ENCODE data around the gene DDR2. TPM values are rescaled to one million over a fixed set of nuclear protein-coding genes. Genes with fewer than 3 reads are reported as not detected.

Gene DDR2
- total and polyA plus RNA-seq, 2 donors, result 2.1 to 2.4 TPM

GRCh38 chr1:162697140-162697895 is 65.1 kb downstream of the DDR2 start:
- no peak overlapping the region for H3K27ac ChIP-seq (ENCODE audit: low read depth in 1 of 2, low read length in 1 of 2)
- H3K27me3 ChIP-seq (ENCODE audit: control insufficient read depth in 2 of 2, insufficient read depth in 1 of 2, low read length in 1 of 2), result no peaks in the 10 kb centered on the region
- no peaks in the 10 kb centered on the region for H3K36me3 ChIP-seq (ENCODE audit: control insufficient read depth in 2 of 2, insufficient read depth in 2 of 2, low read length in 1 of 2)
- no peak overlapping the region for H3K4me3 ChIP-seq (ENCODE audit: low read length in 2 of 2)
- peaks cover 0 to 2% of the 10 kb centered on the region in 2 donors for H3K4me1 ChIP-seq (ENCODE audit: control insufficient read depth in 2 of 2, insufficient read depth in 2 of 2, low read length in 2 of 2)
- no peak for DNase-seq (ENCODE audit: low read depth in 6 of 9, low spot score in 9 of 9)
- H3K9me3 ChIP-seq (ENCODE audit: control insufficient read depth in 2 of 2, insufficient read depth in 1 of 2, low read length in 1 of 2), result no peaks in the 10 kb centered on the region
- 95% methylated on average over 6 of the region's 6 CpGs for WGBS

DNA sequence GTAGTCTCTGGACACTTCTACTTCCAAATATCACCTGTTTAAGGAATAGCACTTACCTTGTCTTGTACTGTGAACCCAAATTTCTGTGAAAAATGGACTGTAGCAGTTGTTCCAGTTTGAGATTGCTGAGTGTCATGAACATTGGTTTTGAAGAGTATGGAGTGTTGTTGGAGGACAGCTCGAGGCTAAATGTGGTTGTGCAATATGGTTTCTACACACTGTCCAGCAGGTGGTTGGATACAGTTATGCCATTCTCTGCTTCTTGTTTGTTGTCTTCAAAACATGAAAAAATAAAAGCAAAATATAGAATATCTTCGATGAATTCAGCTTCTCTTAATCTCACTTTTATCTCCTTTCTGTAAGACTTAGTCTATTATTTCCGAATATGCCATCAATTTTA is 67.1 kb downstream of the DDR2 start:
- DNase-seq (ENCODE audit: low read depth in 6 of 9, low spot score in 9 of 9), result no peak
- Histone ChIP-seq H3K27ac (ENCODE audit: low read depth in 1 of 2, low read length in 1 of 2) (no peak overlapping the region), H3K4me1 (ENCODE audit: control insufficient read depth in 2 of 2, insufficient read depth in 2 of 2, low read length in 2 of 2) (peaks cover 0 to 2% of the 10 kb centered on the region in 2 donors), H3K36me3 (ENCODE audit: control insufficient read depth in 2 of 2, insufficient read depth in 2 of 2, low read length in 1 of 2) (no peaks in the 10 kb centered on the region), H3K27me3 (ENCODE audit: control insufficient read depth in 2 of 2, insufficient read depth in 1 of 2, low read length in 1 of 2) (no peaks in the 10 kb centered on the region), H3K4me3 (ENCODE audit: low read length in 2 of 2) (no peak overlapping the region), H3K9me3 (ENCODE audit: control insufficient read depth in 2 of 2, insufficient read depth in 1 of 2, low read length in 1 of 2) (no peaks in the 10 kb centered on the region)
- WGBS, result 93% methylated on average over 3 of the region's 3 CpGs

GRCh38 chr1:162700131-162700530 is 67.9 kb downstream of the DDR2 start:
- H3K27me3 ChIP-seq (ENCODE audit: control insufficient read depth in 2 of 2, insufficient read depth in 1 of 2, low read length in 1 of 2), result no peaks in the 10 kb centered on the region
- 95% methylated on average over 1 of the region's 1 CpG for WGBS
- peaks cover 0 to 2% of the 10 kb centered on the region in 2 donors for H3K4me1 ChIP-seq (ENCODE audit: control insufficient read depth in 2 of 2, insufficient read depth in 2 of 2, low read length in 2 of 2)

DNA sequence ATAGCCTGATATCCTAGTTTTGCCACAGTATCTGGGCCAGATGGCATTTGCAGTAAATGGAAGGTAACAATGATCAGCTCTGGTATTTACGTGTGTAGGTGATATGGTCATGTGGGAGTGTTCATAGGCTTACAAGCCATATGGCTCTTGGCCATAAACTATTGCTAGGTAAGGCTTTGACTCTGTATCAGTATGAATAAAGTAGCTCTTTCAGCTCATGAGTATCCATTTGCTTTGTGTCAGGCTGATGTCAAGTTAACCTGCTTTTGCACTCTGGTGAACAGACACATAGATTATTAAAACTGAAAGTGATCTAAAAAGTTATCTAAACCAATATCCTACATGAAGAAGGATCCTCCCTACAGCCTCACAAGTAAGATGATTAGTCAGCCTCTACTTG is 69.0 kb downstream of the DDR2 start:
- 93% methylated on average over 1 of the region's 1 CpG for WGBS

More at GRCh38 chr1:162700131-162700530, 67.9 kb downstream of the DDR2 start:
- no peak for DNase-seq (ENCODE audit: low read depth in 6 of 9, low spot score in 9 of 9)
- Histone ChIP-seq H3K4me3 (ENCODE audit: low read length in 2 of 2) (no peak overlapping the region), H3K9me3 (ENCODE audit: control insufficient read depth in 2 of 2, insufficient read depth in 1 of 2, low read length in 1 of 2) (no peaks in the 10 kb centered on the region), H3K27ac (ENCODE audit: low read depth in 1 of 2, low read length in 1 of 2) (no peak overlapping the region), H3K36me3 (ENCODE audit: control insufficient read depth in 2 of 2, insufficient read depth in 2 of 2, low read length in 1 of 2) (no peaks in the 10 kb centered on the region)

GRCh38 chr1:162702628-162703027 is 70.4 kb downstream of the DDR2 start:
- 97% methylated on average over 2 of the region's 2 CpGs for WGBS
- no peak for DNase-seq (ENCODE audit: low read depth in 6 of 9, low spot score in 9 of 9)

More for the DNA sequence above, 69.0 kb downstream of the DDR2 start:
- Histone ChIP-seq H3K36me3 (ENCODE audit: control insufficient read depth in 2 of 2, insufficient read depth in 2 of 2, low read length in 1 of 2) (no peaks in the 10 kb centered on the region), H3K4me1 (ENCODE audit: control insufficient read depth in 2 of 2, insufficient read depth in 2 of 2, low read length in 2 of 2) (peaks cover 0 to 2% of the 10 kb centered on the region in 2 donors), H3K4me3 (ENCODE audit: low read length in 2 of 2) (no peak overlapping the region), H3K9me3 (ENCODE audit: control insufficient read depth in 2 of 2, insufficient read depth in 1 of 2, low read length in 1 of 2) (no peaks in the 10 kb centered on the region), H3K27me3 (ENCODE audit: control insufficient read depth in 2 of 2, insufficient read depth in 1 of 2, low read length in 1 of 2) (no peaks in the 10 kb centered on the region), H3K27ac (ENCODE audit: low read depth in 1 of 2, low read length in 1 of 2) (no peak overlapping the region)
- DNase-seq (ENCODE audit: low read depth in 6 of 9, low spot score in 9 of 9), result no peak

GRCh38 chr1:162703708-162704107 is 71.4 kb downstream of the DDR2 start:
- no peaks in the 10 kb centered on the region for H3K4me1 ChIP-seq (ENCODE audit: control insufficient read depth in 2 of 2, insufficient read depth in 2 of 2, low read length in 2 of 2)
- H3K36me3 ChIP-seq (ENCODE audit: control insufficient read depth in 2 of 2, insufficient read depth in 2 of 2, low read length in 1 of 2), result no peaks in the 10 kb centered on the region
- no peaks in the 10 kb centered on the region for H3K9me3 ChIP-seq (ENCODE audit: control insufficient read depth in 2 of 2, insufficient read depth in 1 of 2, low read length in 1 of 2)
- DNase-seq (ENCODE audit: low read depth in 6 of 9, low spot score in 9 of 9), result no peak
- H3K27me3 ChIP-seq (ENCODE audit: control insufficient read depth in 2 of 2, insufficient read depth in 1 of 2, low read length in 1 of 2), result no peaks in the 10 kb centered on the region
- WGBS, result 96% methylated on average over 4 of the region's 4 CpGs
- H3K27ac ChIP-seq (ENCODE audit: low read depth in 1 of 2, low read length in 1 of 2), result no peak overlapping the region
- H3K4me3 ChIP-seq (ENCODE audit: low read length in 2 of 2), result no peak overlapping the region

More at GRCh38 chr1:162702628-162703027, 70.4 kb downstream of the DDR2 start:
- Histone ChIP-seq H3K4me1 (ENCODE audit: control insufficient read depth in 2 of 2, insufficient read depth in 2 of 2, low read length in 2 of 2) (no peaks in the 10 kb centered on the region), H3K9me3 (ENCODE audit: control insufficient read depth in 2 of 2, insufficient read depth in 1 of 2, low read length in 1 of 2) (no peaks in the 10 kb centered on the region), H3K27ac (ENCODE audit: low read depth in 1 of 2, low read length in 1 of 2) (no peak overlapping the region), H3K27me3 (ENCODE audit: control insufficient read depth in 2 of 2, insufficient read depth in 1 of 2, low read length in 1 of 2) (no peaks in the 10 kb centered on the region), H3K36me3 (ENCODE audit: control insufficient read depth in 2 of 2, insufficient read depth in 2 of 2, low read length in 1 of 2) (no peaks in the 10 kb centered on the region), H3K4me3 (ENCODE audit: low read length in 2 of 2) (no peak overlapping the region)

- no peak overlapping the region for H3K27ac ChIP-seq (ENCODE audit: low read depth in 1 of 2, low read length in 1 of 2)
- no peaks in the 10 kb centered on the region for H3K36me3 ChIP-seq (ENCODE audit: control insufficient read depth in 2 of 2, insufficient read depth in 2 of 2, low read length in 1 of 2)
- H3K27me3 ChIP-seq (ENCODE audit: control insufficient read depth in 2 of 2, insufficient read depth in 1 of 2, low read length in 1 of 2), result no peaks in the 10 kb centered on the region
- DNase-seq (ENCODE audit: low read depth in 6 of 9, low spot score in 9 of 9), result no peak
- H3K4me3 ChIP-seq (ENCODE audit: low read length in 2 of 2), result no peak overlapping the region
- WGBS, result 93% methylated on average over 11 of the region's 11 CpGs
- H3K4me1 ChIP-seq (ENCODE audit: control insufficient read depth in 2 of 2, insufficient read depth in 2 of 2, low read length in 2 of 2), result no peaks in the 10 kb centered on the region
- H3K9me3 ChIP-seq (ENCODE audit: control insufficient read depth in 2 of 2, insufficient read depth in 1 of 2, low read length in 1 of 2), result no peaks in the 10 kb centered on the region
Observed at GRCh38 chr1:162704673-162705424, 72.6 kb downstream of the DDR2 start.

DNA sequence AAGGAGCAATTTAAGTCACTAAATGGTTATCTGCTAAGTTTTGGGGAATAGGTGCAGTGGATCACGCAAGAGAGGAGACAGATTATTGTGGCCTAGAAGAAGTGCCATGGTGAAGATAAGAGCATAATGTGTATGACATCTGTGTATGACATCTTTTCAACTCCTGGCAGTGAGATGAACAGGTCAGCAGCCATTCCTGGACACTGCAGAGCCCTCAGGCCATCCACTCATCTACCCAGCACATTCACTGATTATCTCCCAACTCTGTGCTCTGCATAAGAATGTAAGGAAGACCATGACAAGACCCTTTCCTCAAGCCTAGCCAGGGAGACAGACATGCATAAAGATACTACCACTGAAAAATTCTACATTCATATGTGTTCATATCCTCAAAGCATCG is 73.7 kb downstream of the DDR2 start:
- 67% methylated on average over 2 of the region's 2 CpGs for WGBS
- Histone ChIP-seq H3K4me3 (ENCODE audit: low read length in 2 of 2) (no peak overlapping the region), H3K27ac (ENCODE audit: low read depth in 1 of 2, low read length in 1 of 2) (no peak overlapping the region), H3K27me3 (ENCODE audit: control insufficient read depth in 2 of 2, insufficient read depth in 1 of 2, low read length in 1 of 2) (no peaks in the 10 kb centered on the region), H3K4me1 (ENCODE audit: control insufficient read depth in 2 of 2, insufficient read depth in 2 of 2, low read length in 2 of 2) (no peaks in the 10 kb centered on the region), H3K36me3 (ENCODE audit: control insufficient read depth in 2 of 2, insufficient read depth in 2 of 2, low read length in 1 of 2) (no peaks in the 10 kb centered on the region), H3K9me3 (ENCODE audit: control insufficient read depth in 2 of 2, insufficient read depth in 1 of 2, low read length in 1 of 2) (no peaks in the 10 kb centered on the region)
- no peak for DNase-seq (ENCODE audit: low read depth in 6 of 9, low spot score in 9 of 9)

DNA sequence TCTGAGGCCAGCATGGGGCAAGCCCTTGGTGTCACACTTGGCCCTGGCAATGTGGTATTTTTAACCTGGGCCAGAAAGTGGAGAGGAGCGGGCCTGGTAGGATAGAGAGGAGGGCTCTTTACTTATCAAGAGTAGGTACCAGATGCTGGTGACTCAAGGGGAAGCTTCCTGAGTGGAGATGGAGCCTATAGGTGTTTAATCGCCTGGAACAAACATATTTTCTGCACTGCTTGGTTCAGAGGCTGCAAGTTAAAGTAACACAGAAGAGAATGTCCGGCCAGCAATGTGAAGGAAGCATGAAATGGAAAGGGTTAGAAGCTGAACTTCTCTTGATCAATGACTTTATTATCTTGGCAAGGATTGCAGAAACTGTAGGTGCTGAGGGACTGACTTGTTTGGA is 74.3 kb downstream of the DDR2 start:
- no peaks in the 10 kb centered on the region for H3K9me3 ChIP-seq (ENCODE audit: control insufficient read depth in 2 of 2, insufficient read depth in 1 of 2, low read length in 1 of 2)
- no peak overlapping the region for H3K4me3 ChIP-seq (ENCODE audit: low read length in 2 of 2)
- no peaks in the 10 kb centered on the region for H3K4me1 ChIP-seq (ENCODE audit: control insufficient read depth in 2 of 2, insufficient read depth in 2 of 2, low read length in 2 of 2)
- H3K27me3 ChIP-seq (ENCODE audit: control insufficient read depth in 2 of 2, insufficient read depth in 1 of 2, low read length in 1 of 2), result no peaks in the 10 kb centered on the region
- WGBS, result over 99% methylated on average over 3 of the region's 3 CpGs
- no peak for DNase-seq (ENCODE audit: low read depth in 6 of 9, low spot score in 9 of 9)
- H3K27ac ChIP-seq (ENCODE audit: low read depth in 1 of 2, low read length in 1 of 2), result no peak overlapping the region
- no peaks in the 10 kb centered on the region for H3K36me3 ChIP-seq (ENCODE audit: control insufficient read depth in 2 of 2, insufficient read depth in 2 of 2, low read length in 1 of 2)
